Activated CD4-positive, alpha-beta T cell treated with anti-CD3 and anti-CD28 coated beads, Interleukin-2, amount 50 U/mL, for 4 hours (primary cell): Measurements from ENCODE around the gene AMY2A.
"Not testable (repeated sequence)": the region's sequence is repeated elsewhere in the genome, so short reads cannot be mapped to it uniquely, and the experiment has no call there.

ENCODE experiments used
- DNase-seq, 2 experiments: peaks; one replicate each; pipeline ENCODE4 v3.0.0-alpha.2; 2020

AMY2A gene

GRCh38 chr1:103616994-103617477 is at the start of gene AMY2A:
TSS of gene AMY2A (plus strand) at chr1:103617427. CDS start at chr1:103617441, 14 bp downstream.
- DNase-seq: not testable (repeated sequence)

- no peak for DNase-seq
These were observed 47.7 kb upstream of the AMY2A start for GRCh38 chr1:103569493-103569892.

GRCh38 chr1:103571289-103571688 is 45.9 kb upstream of the AMY2A start, which contains the start of gene AMY2B:
TSS of gene AMY2B (plus strand) at chr1:103571589. CDS start at chr1:103571603, 14 bp downstream.
- not testable (repeated sequence) for DNase-seq

GRCh38 chr1:103576065-103576464 is 41.2 kb upstream of the AMY2A start:
- no peak for DNase-seq

GRCh38 chr1:103576784-103577183 is 40.4 kb upstream of the AMY2A start:
- DNase-seq: not testable (repeated sequence)

GRCh38 chr1:103582464-103582863 is 34.8 kb upstream of the AMY2A start:
- no peak for DNase-seq

- DNase-seq: no peak
These were observed 33.3 kb upstream of the AMY2A start for GRCh38 chr1:103583887-103584286.

- DNase-seq: no peak
These were observed 32.7 kb upstream of the AMY2A start for GRCh38 chr1:103584537-103584936.

GRCh38 chr1:103602740-103603139 is 14.5 kb upstream of the AMY2A start:
- not testable (repeated sequence) for DNase-seq

GRCh38 chr1:103616362-103616761 is 865 bp upstream of the AMY2A start:
- DNase-seq: no peak

- not testable (repeated sequence) for DNase-seq
These were observed 10.2 kb downstream of the AMY2A start for GRCh38 chr1:103627436-103627835.

- DNase-seq: not testable (repeated sequence)
These were observed 24.0 kb downstream of the AMY2A start for GRCh38 chr1:103641194-103641593.

GRCh38 chr1:103643908-103644307 is 26.7 kb downstream of the AMY2A start:
- DNase-seq: not testable (repeated sequence)

GRCh38 chr1:103650305-103650704 is 33.1 kb downstream of the AMY2A start:
- not testable (repeated sequence) for DNase-seq

GRCh38 chr1:103650889-103651288 is 33.7 kb downstream of the AMY2A start:
- DNase-seq: not testable (repeated sequence)

GRCh38 chr1:103654133-103654532 is 36.9 kb downstream of the AMY2A start:
- not testable (repeated sequence) for DNase-seq

GRCh38 chr1:103655460-103655859 is 38.2 kb downstream of the AMY2A start, which contains the start of gene AMY1A:
TSS of gene AMY1A (plus strand) at chr1:103655760. CDS start at chr1:103656331, 571 bp downstream.
- not testable (repeated sequence) for DNase-seq
